Body of pancreas (tissue), 4 donors: Measurements from ENCODE around the gene GNPNAT1.

Experiments
- POLR2A ChIP-seq, 3 donors: fragments of 450-650 bp; IDR thresholded peaks; one replicate each; pipeline ENCODE4 v1.6.1; 2016; ENCODE audit warnings: antibody characterized with exemption in 3 of 3, mild to moderate bottlenecking in 2 of 3
- TF ChIP-seq, protein P1 (sequence below), 7 experiments: fragments of 450-650 bp in 4 of 7; fragments of 200-600 bp in 3 of 7; sonication (generic) in 3 of 7; IDR thresholded peaks; one replicate each; pipeline ENCODE4 v1.5.1; 2016 to 2019; ENCODE audit warnings: antibody characterized with exemption in 7 of 7

- TF ChIP-seq, protein P1, sequence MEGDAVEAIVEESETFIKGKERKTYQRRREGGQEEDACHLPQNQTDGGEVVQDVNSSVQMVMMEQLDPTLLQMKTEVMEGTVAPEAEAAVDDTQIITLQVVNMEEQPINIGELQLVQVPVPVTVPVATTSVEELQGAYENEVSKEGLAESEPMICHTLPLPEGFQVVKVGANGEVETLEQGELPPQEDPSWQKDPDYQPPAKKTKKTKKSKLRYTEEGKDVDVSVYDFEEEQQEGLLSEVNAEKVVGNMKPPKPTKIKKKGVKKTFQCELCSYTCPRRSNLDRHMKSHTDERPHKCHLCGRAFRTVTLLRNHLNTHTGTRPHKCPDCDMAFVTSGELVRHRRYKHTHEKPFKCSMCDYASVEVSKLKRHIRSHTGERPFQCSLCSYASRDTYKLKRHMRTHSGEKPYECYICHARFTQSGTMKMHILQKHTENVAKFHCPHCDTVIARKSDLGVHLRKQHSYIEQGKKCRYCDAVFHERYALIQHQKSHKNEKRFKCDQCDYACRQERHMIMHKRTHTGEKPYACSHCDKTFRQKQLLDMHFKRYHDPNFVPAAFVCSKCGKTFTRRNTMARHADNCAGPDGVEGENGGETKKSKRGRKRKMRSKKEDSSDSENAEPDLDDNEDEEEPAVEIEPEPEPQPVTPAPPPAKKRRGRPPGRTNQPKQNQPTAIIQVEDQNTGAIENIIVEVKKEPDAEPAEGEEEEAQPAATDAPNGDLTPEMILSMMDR (IDR thresholded peaks at IDR 0.05): no peak
- TF ChIP-seq POLR2A (IDR thresholded peaks at IDR 0.05): no peak
Observed at GRCh38 chr14:52781629-52782028, 9.8 kb downstream of the GNPNAT1 start.
